HL-60 (cell line): ENCODE results near the gene SESN2.

Experiments
- CTCF ChIP-seq: IDR thresholded peaks from one replicate; pipeline ENCODE4 v1.5.1; 2011; ENCODE audit warnings: low read length, control low read depth, inconsistent platforms; ENCODE audit not compliant: insufficient read depth
- GABPA ChIP-seq: IDR thresholded peaks from 2 replicates; pipeline ENCODE4 v1.6.1; 2012; ENCODE audit warnings: low read depth
- REST ChIP-seq: IDR thresholded peaks from 2 replicates; pipeline ENCODE4 v1.6.1; 2012; ENCODE audit warnings: low read depth; ENCODE audit not compliant: insufficient replicate concordance

- TF ChIP-seq REST (no peak), GABPA (no peak), CTCF (no peak)
These were observed 36.6 kb downstream of the SESN2 start for GRCh38 chr1:28295936-28296335.
